ENCODE measurements around the gene KRT32. TPM values are rescaled to one million over a fixed set of nuclear protein-coding genes. Genes with fewer than 3 reads are reported as not detected.

KRT32 gene
- total and polyA plus RNA-seq, 10 donors = not detected

DNA sequence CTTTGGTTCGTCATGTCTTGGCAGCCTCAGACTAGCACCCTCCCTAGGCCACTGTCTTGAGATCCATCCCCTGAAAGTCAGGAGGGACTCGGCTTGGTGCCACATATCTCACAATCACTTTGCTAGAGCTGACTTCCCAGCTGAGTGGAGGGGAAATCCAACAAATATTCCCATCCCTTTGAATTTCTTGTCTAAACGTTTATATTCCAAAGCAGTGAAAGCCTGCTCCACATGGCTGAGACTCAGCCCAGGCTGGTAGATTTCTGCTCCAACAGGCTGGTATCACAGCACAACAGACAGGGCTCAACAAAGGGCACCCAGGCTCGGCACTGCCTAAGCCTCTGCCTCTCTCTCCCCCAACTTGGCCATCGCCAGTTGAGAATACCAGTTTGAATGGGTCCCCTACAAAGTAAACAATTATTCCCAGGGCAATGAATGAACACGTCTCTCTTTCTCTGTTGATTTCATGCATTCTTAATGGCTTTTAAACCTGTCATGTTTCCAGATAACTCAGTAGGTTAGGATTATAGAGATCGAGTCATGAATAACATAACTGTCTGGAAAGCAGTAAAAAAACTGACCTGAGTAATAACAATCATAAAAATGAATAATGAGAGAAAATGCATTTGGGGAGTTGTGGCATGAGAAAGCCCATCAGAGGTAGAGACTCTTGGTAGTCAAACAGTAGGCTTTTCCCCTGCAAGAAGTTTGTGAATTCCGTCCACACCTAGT lies 37.2 kb upstream of the KRT32 start:
- no peak for TF ChIP-seq POLR2A (IDR thresholded peaks at IDR 0.05)
- TF ChIP-seq POLR2AphosphoS5 (IDR thresholded peaks at IDR 0.05) = no peak
- TF ChIP-seq, protein P1, sequence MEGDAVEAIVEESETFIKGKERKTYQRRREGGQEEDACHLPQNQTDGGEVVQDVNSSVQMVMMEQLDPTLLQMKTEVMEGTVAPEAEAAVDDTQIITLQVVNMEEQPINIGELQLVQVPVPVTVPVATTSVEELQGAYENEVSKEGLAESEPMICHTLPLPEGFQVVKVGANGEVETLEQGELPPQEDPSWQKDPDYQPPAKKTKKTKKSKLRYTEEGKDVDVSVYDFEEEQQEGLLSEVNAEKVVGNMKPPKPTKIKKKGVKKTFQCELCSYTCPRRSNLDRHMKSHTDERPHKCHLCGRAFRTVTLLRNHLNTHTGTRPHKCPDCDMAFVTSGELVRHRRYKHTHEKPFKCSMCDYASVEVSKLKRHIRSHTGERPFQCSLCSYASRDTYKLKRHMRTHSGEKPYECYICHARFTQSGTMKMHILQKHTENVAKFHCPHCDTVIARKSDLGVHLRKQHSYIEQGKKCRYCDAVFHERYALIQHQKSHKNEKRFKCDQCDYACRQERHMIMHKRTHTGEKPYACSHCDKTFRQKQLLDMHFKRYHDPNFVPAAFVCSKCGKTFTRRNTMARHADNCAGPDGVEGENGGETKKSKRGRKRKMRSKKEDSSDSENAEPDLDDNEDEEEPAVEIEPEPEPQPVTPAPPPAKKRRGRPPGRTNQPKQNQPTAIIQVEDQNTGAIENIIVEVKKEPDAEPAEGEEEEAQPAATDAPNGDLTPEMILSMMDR (IDR thresholded peaks at IDR 0.05 in 8 of 11, conservative IDR thresholded peaks at IDR 0.05 in 3 of 11) = no peak
- DNase-seq = no peak
- Histone ChIP-seq H3K36me3 (no peaks in the 10 kb centered on the region), H3K9me3 (no peaks in the 10 kb centered on the region), H3K4me3 (no peak overlapping the region), H3K27ac (no peak overlapping the region), H3K4me1 (peaks cover 0 to 13% (median 0%) of the 10 kb centered on the region in 6 donors), H3K27me3 (replicated peaks in 1 of 7) (peaks cover 0 to 12% (median 0%) of the 10 kb centered on the region in 7 donors)
- WGBS, 5 donors = 75 to 83% (median 80%) methylated on average over 8 of the region's 8 CpGs
- intact Hi-C loops (cut with DNase I; ENCODE audit: low total_unique reads) = no loop called here

DNA sequence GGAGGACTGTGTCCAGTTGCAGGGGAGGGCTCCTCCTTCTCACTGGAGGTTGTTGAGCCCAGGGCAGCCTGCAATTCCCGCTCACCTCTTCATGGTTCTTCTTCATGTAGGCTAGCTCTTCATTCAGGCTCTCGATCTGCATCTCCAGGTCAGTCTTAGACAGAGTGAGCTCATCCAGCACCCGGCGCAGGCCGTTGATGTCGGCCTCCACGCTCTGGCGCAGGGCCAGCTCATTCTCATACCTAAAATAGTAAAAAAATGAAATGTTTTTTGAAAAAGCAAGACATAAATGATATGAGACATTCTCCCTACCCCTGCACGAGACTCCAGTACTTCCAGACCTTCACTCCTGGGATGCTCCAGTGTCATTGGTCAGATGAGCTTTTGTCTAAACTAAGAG lies 36.0 kb upstream of the KRT32 start:
- H3K4me1 ChIP-seq = peaks cover 0 to 25% (median 2%) of the 10 kb centered on the region in 6 donors
- intact Hi-C loops (cut with DNase I; ENCODE audit: low total_unique reads) = no loop called here
- no peak for DNase-seq
- WGBS, 5 donors = 80 to 94% (median 90%) methylated on average over 9 of the region's 9 CpGs
- no peaks in the 10 kb centered on the region for H3K9me3 ChIP-seq
- TF ChIP-seq, protein P1 (IDR thresholded peaks at IDR 0.05 in 8 of 11, conservative IDR thresholded peaks at IDR 0.05 in 3 of 11) = no peak
- TF ChIP-seq POLR2A (IDR thresholded peaks at IDR 0.05) = no peak
- TF ChIP-seq POLR2AphosphoS5 (IDR thresholded peaks at IDR 0.05) = no peak
- H3K4me3 ChIP-seq = no peak overlapping the region
- peaks cover 0 to 15% (median 0%) of the 10 kb centered on the region in 7 donors for H3K27me3 ChIP-seq (replicated peaks in 1 of 7)
- H3K27ac ChIP-seq = no peak overlapping the region
- H3K36me3 ChIP-seq = no peaks in the 10 kb centered on the region

DNA sequence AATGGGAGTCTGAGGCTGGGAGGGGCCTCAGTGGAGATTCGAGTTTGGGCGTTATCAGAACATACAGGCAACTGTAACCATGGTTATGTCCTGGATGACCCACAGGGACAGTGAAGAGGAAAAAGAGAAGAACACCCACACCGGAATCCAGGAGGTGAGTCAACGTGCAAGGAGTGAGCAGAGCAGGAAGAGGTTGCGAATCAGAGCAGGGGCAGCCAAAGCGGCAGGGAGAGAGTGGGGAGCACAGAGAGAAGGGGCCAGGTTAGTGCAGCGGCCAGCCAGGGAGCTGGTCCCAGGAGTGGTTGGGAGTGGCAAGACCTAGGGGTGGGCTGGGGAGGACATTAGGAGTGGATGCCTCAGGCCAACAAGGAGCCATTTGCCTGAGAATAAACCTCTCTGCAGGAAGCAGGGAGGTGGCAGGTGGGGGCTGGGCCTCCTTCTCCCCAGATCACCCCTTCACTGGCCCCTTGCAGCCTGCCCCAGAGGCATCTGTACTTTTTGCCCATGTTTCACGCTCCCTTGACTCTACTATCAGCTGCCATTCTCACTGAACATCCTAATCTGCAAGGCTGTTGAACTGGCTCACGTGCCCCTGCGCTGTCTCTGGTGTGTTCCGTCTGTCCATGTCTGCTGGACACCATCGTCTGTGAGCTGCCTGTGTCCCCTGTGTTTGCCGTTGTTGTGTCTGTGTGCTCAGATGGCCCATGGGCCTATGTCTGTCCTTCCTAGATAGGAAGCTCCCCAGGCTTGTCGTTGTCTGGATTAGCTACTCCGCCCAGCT lies 33.1 kb upstream of the KRT32 start:
- Histone ChIP-seq H3K4me1 (peaks cover 0 to 47% (median 14%) of the 10 kb centered on the region in 6 donors), H3K36me3 (no peaks in the 10 kb centered on the region), H3K9me3 (no peaks in the 10 kb centered on the region), H3K27ac (peak overlapping the region in 6 of 8 donors; percentile 43 to 98 (median 88)), H3K4me3 (peak overlapping the region in 1 of 8 donors; percentile 13), H3K27me3 (replicated peaks in 1 of 7) (peaks cover 0 to 15% (median 0%) of the 10 kb centered on the region in 7 donors)
- WGBS, 5 donors = 64 to 79% (median 67%) methylated on average over 15 of the region's 15 CpGs
- DNase-seq = no peak
- intact Hi-C loops (cut with DNase I; ENCODE audit: low total_unique reads) = no loop called here
- TF ChIP-seq POLR2A (IDR thresholded peaks at IDR 0.05) (no peak), POLR2AphosphoS5 (IDR thresholded peaks at IDR 0.05) (no peak)
- TF ChIP-seq, protein P1 (IDR thresholded peaks at IDR 0.05 in 8 of 11, conservative IDR thresholded peaks at IDR 0.05 in 3 of 11) = no peak

DNA sequence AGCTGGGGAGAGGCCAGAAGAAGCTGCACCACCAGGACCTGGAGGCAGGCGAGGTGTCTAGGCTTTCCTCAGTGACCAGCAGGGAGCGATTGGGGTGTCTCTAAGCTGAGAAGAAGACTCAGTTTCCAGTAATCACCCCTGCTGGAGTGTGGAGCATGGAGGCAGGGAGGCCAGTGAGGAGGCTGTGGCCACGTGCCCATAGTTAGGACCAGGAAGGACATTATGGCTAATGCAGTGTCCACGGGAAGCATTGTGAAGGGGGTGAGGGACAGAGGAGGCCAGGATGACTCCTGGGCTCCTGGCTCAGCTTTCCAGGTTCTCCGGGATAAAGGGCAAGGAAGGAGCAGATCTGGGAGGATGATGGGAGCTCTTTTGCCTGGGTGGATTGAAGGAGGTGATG lies 32.5 kb upstream of the KRT32 start:
- Histone ChIP-seq H3K36me3 (no peaks in the 10 kb centered on the region), H3K4me1 (peaks cover 0 to 47% (median 14%) of the 10 kb centered on the region in 6 donors), H3K27ac (peak overlapping the region in 6 of 8 donors; percentile 34 to 98 (median 88)), H3K27me3 (replicated peaks in 1 of 7) (peaks cover 0 to 15% (median 0%) of the 10 kb centered on the region in 7 donors), H3K4me3 (peak overlapping the region in 1 of 8 donors; percentile 57), H3K9me3 (no peaks in the 10 kb centered on the region)
- intact Hi-C loops (cut with DNase I; ENCODE audit: low total_unique reads) = no loop called here
- TF ChIP-seq, protein P1 (IDR thresholded peaks at IDR 0.05 in 8 of 11, conservative IDR thresholded peaks at IDR 0.05 in 3 of 11) = no peak
- no peak for TF ChIP-seq POLR2AphosphoS5 (IDR thresholded peaks at IDR 0.05)
- TF ChIP-seq POLR2A (IDR thresholded peaks at IDR 0.05) = no peak
- WGBS, 5 donors = 82 to 92% (median 85%) methylated on average over 5 of the region's 5 CpGs
- DNase-seq = no peak
